ENCODE measurements around the gene RABGAP1L.

RABGAP1L gene

GRCh38 chr1:174654560-174654959 is 495.2 kb downstream of the RABGAP1L start:
- Histone ChIP-seq H3K9ac (no peak overlapping the region), H3K27me3 (ENCODE audit: control insufficient read depth, insufficient read depth, low read length) (no peaks in the 10 kb centered on the region), H3K9me3 (ENCODE audit: control insufficient read depth, low read length) (no peaks in the 10 kb centered on the region), H3K27ac (no peak overlapping the region), H3K36me3 (ENCODE audit: control insufficient read depth, insufficient read depth, low read length) (no peaks in the 10 kb centered on the region), H3K4me3 (ENCODE audit: low read depth, low read length) (no peak overlapping the region), H3K4me1 (no peaks in the 10 kb centered on the region), H2AFZ (no peak overlapping the region), H3K4me2 (ENCODE audit: low read length) (no peak overlapping the region), H3K79me2 (no peaks in the 10 kb centered on the region)
- no peak for TF ChIP-seq CTCF (IDR thresholded peaks at IDR 0.05)

GRCh38 chr1:174656409-174657059 is 497.2 kb downstream of the RABGAP1L start:
- H3K4me2 ChIP-seq (ENCODE audit: low read length): no peak overlapping the region

GRCh38 chr1:174657411-174657810 is 498.1 kb downstream of the RABGAP1L start:
- no peak for TF ChIP-seq CTCF (IDR thresholded peaks at IDR 0.05)
- H3K27ac ChIP-seq: no peak overlapping the region
- no peak overlapping the region for H3K9ac ChIP-seq
- H3K27me3 ChIP-seq (ENCODE audit: control insufficient read depth, insufficient read depth, low read length): no peaks in the 10 kb centered on the region
- no peaks in the 10 kb centered on the region for H3K36me3 ChIP-seq (ENCODE audit: control insufficient read depth, insufficient read depth, low read length)
- H3K4me1 ChIP-seq: no peaks in the 10 kb centered on the region
- no peaks in the 10 kb centered on the region for H3K9me3 ChIP-seq (ENCODE audit: control insufficient read depth, low read length)
- no peaks in the 10 kb centered on the region for H3K79me2 ChIP-seq
- no peak overlapping the region for H2AFZ ChIP-seq
- H3K4me2 ChIP-seq (ENCODE audit: low read length): no peak overlapping the region
- no peak overlapping the region for H3K4me3 ChIP-seq (ENCODE audit: low read depth, low read length)

More at GRCh38 chr1:174656409-174657059, 497.2 kb downstream of the RABGAP1L start:
- Histone ChIP-seq H3K9ac (no peak overlapping the region), H3K27ac (no peak overlapping the region), H3K27me3 (ENCODE audit: control insufficient read depth, insufficient read depth, low read length) (no peaks in the 10 kb centered on the region), H3K79me2 (no peaks in the 10 kb centered on the region), H3K36me3 (ENCODE audit: control insufficient read depth, insufficient read depth, low read length) (no peaks in the 10 kb centered on the region), H3K9me3 (ENCODE audit: control insufficient read depth, low read length) (no peaks in the 10 kb centered on the region), H3K4me1 (no peaks in the 10 kb centered on the region), H3K4me3 (ENCODE audit: low read depth, low read length) (no peak overlapping the region), H2AFZ (no peak overlapping the region)
- TF ChIP-seq CTCF (IDR thresholded peaks at IDR 0.05): no peak

GRCh38 chr1:174657893-174658292 is 498.6 kb downstream of the RABGAP1L start:
- Histone ChIP-seq H2AFZ (no peak overlapping the region), H3K4me1 (no peaks in the 10 kb centered on the region), H3K9me3 (ENCODE audit: control insufficient read depth, low read length) (no peaks in the 10 kb centered on the region), H3K36me3 (ENCODE audit: control insufficient read depth, insufficient read depth, low read length) (no peaks in the 10 kb centered on the region), H3K4me2 (ENCODE audit: low read length) (no peak overlapping the region), H3K27me3 (ENCODE audit: control insufficient read depth, insufficient read depth, low read length) (no peaks in the 10 kb centered on the region), H3K79me2 (no peaks in the 10 kb centered on the region), H3K9ac (no peak overlapping the region), H3K4me3 (ENCODE audit: low read depth, low read length) (no peak overlapping the region), H3K27ac (no peak overlapping the region)
- TF ChIP-seq CTCF (IDR thresholded peaks at IDR 0.05): no peak

GRCh38 chr1:174659823-174660222 is 500.5 kb downstream of the RABGAP1L start:
- no peak overlapping the region for H3K27ac ChIP-seq
- no peak overlapping the region for H3K9ac ChIP-seq
- H3K4me1 ChIP-seq: no peaks in the 10 kb centered on the region
- no peaks in the 10 kb centered on the region for H3K9me3 ChIP-seq (ENCODE audit: control insufficient read depth, low read length)
- no peak overlapping the region for H3K4me3 ChIP-seq (ENCODE audit: low read depth, low read length)
- no peaks in the 10 kb centered on the region for H3K79me2 ChIP-seq
- H3K4me2 ChIP-seq (ENCODE audit: low read length): no peak overlapping the region
- H3K36me3 ChIP-seq (ENCODE audit: control insufficient read depth, insufficient read depth, low read length): no peaks in the 10 kb centered on the region
- H2AFZ ChIP-seq: no peak overlapping the region
- no peak for TF ChIP-seq CTCF (IDR thresholded peaks at IDR 0.05)
- no peaks in the 10 kb centered on the region for H3K27me3 ChIP-seq (ENCODE audit: control insufficient read depth, insufficient read depth, low read length)
